ENCODE data around the gene CYP2E1.
"Not testable (repeated sequence)": the region's sequence is repeated elsewhere in the genome, so short reads cannot be mapped to it uniquely, and the experiment has no call there.

CYP2E1 gene

GRCh38 chr10:133564816-133565215, 37.7 kb downstream of the CYP2E1 start:
- Histone ChIP-seq H3K27ac (no peak overlapping the region), H3K4me3 (no peak overlapping the region)
- TF ChIP-seq CTCF (IDR thresholded peaks at IDR 0.05), result no peak
- DNase-seq (ENCODE audit: low spot score), result no peak

GRCh38 chr10:133565441-133566294, 38.5 kb downstream of the CYP2E1 start, which contains the start of gene SYCE1:
Gene SYCE1 (minus strand): TSS chr10:133565583. CDS start chr10:133565529, 54 bp downstream.
- Histone ChIP-seq H3K4me3 (no peak within 1 kb of the TSS), H3K27ac (no peak within 1 kb of the TSS)
- no peak for TF ChIP-seq CTCF (IDR thresholded peaks at IDR 0.05)
- DNase-seq (ENCODE audit: low spot score), result no peak

GRCh38 chr10:133567119-133567518, 40.0 kb downstream of the CYP2E1 start:
- Histone ChIP-seq H3K27ac (no peak overlapping the region), H3K4me3 (no peak overlapping the region)
- DNase-seq (ENCODE audit: low spot score), result no peak
- TF ChIP-seq CTCF (IDR thresholded peaks at IDR 0.05), result no peak

GRCh38 chr10:133567609-133568286, 40.6 kb downstream of the CYP2E1 start:
- no peak for TF ChIP-seq CTCF (IDR thresholded peaks at IDR 0.05)
- no peak overlapping the region for H3K4me3 ChIP-seq
- no peak for DNase-seq (ENCODE audit: low spot score)
- H3K27ac ChIP-seq, result no peak overlapping the region

GRCh38 chr10:133568287-133568614, 41.1 kb downstream of the CYP2E1 start:
- no peak for DNase-seq (ENCODE audit: low spot score)
- H3K4me3 ChIP-seq, result no peak overlapping the region
- no peak for TF ChIP-seq CTCF (IDR thresholded peaks at IDR 0.05)
- H3K27ac ChIP-seq, result no peak overlapping the region

- not testable (repeated sequence) for H3K27ac ChIP-seq; H3K4me3 ChIP-seq; DNase-seq (ENCODE audit: low spot score)
Measured at GRCh38 chr10:133568831-133569527, 41.8 kb downstream of the CYP2E1 start.

- H3K27ac ChIP-seq; H3K4me3 ChIP-seq; DNase-seq (ENCODE audit: low spot score): not testable (repeated sequence)
Measured at GRCh38 chr10:133569801-133570200, 42.6 kb downstream of the CYP2E1 start.

GRCh38 chr10:133572055-133572454, 44.9 kb downstream of the CYP2E1 start:
- not testable (repeated sequence) for DNase-seq (ENCODE audit: low spot score); H3K27ac ChIP-seq; H3K4me3 ChIP-seq

- not testable (repeated sequence) for H3K27ac ChIP-seq; H3K4me3 ChIP-seq; DNase-seq (ENCODE audit: low spot score)
Measured at GRCh38 chr10:133573460-133573859, 46.3 kb downstream of the CYP2E1 start.

- H3K4me3 ChIP-seq; H3K27ac ChIP-seq; DNase-seq (ENCODE audit: low spot score): not testable (repeated sequence)
Measured at GRCh38 chr10:133577037-133577436, 49.9 kb downstream of the CYP2E1 start.

Measured in coronary artery (tissue), 2 donors.